Peyer's patch (tissue), 4 donors: ENCODE measurements around the gene HEY2.

Source experiments
- POLR2A ChIP-seq, 2 donors: fragments of 450-650 bp; IDR thresholded peaks; one replicate each; pipeline ENCODE4 v1.5.1; 2017; ENCODE audit warnings: antibody characterized with exemption in 2 of 2, mild to moderate bottlenecking in 2 of 2, moderate library complexity in 2 of 2
- TF ChIP-seq, protein P1 (sequence below), 6 experiments: fragments of 450-650 bp in 4 of 6; fragments of 200-600 bp in 2 of 6; sonication (generic) in 1 of 6; IDR thresholded peaks; one replicate each; pipeline ENCODE4 v1.5.1; 2017 to 2019; ENCODE audit warnings: antibody characterized with exemption in 6 of 6, mild to moderate bottlenecking in 3 of 6, moderate library complexity in 1 of 6

DNA sequence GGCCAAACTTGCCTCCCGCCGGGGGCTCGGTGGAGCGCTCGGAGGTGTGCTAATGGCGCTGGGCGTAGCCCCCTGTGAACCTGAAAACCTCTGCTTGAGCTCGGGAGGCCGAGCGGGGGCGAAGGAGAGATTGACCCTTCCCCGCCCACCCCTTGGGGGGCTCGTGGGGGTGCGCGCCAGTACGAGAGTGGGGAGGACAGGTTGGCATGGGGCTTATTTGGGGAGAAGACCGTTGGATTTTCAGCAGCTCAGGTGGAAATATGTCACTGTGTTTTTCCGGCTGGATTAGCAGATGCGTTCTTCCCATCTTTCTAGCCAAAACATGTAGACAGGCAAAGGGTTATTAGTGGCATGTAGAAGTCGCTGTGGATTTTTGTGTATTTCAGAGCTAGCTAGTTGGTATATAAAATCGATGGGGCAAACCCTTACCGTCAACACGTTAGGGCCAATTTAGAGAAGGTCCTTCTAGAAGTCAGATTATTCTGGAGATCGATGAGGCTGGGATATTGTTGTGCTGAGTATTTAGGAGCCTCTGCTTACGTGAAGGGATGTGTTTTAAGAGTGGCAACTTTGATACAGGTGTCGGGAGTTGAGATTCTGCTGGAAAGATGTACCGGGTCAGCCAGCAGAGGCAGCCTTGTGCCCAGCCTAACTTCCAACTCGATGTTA, 41.9 kb downstream of the HEY2 start:
- TF ChIP-seq, protein P1, sequence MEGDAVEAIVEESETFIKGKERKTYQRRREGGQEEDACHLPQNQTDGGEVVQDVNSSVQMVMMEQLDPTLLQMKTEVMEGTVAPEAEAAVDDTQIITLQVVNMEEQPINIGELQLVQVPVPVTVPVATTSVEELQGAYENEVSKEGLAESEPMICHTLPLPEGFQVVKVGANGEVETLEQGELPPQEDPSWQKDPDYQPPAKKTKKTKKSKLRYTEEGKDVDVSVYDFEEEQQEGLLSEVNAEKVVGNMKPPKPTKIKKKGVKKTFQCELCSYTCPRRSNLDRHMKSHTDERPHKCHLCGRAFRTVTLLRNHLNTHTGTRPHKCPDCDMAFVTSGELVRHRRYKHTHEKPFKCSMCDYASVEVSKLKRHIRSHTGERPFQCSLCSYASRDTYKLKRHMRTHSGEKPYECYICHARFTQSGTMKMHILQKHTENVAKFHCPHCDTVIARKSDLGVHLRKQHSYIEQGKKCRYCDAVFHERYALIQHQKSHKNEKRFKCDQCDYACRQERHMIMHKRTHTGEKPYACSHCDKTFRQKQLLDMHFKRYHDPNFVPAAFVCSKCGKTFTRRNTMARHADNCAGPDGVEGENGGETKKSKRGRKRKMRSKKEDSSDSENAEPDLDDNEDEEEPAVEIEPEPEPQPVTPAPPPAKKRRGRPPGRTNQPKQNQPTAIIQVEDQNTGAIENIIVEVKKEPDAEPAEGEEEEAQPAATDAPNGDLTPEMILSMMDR (IDR thresholded peaks at IDR 0.05): peak in 5 of 6 experiments; percentile 46 to 60 (median 51)
- no peak for TF ChIP-seq POLR2A (IDR thresholded peaks at IDR 0.05)
